ENCODE data around the gene ALOX12.

GRCh38 chr17:7014261-7014994 is 18.6 kb downstream of the ALOX12 start:
- TF ChIP-seq CTCF (conservative IDR thresholded peaks at IDR 0.05; ENCODE audit: low read length) (peak; percentile 46), EZH2phosphoT487 (IDR thresholded peaks at IDR 0.05; ENCODE audit: borderline replicate concordance) (no peak)

All from Loucy (cell line).